Neuronal stem cell (in vitro differentiated cells): Measurements from ENCODE around the gene RNASE12.
"Not testable (repeated sequence)": the region's sequence is repeated elsewhere in the genome, so short reads cannot be mapped to it uniquely, and the experiment has no call there.

Experiments used
- DNase-seq: peaks from one replicate; pipeline ENCODE4 v3.0.0-alpha.2; 2013; ENCODE audit warnings: low spot score
- H2AFZ ChIP-seq: one replicate; pipeline ENCODE4 v1.6.1; 2013; ENCODE audit warnings: mild to moderate bottlenecking, low read length, inconsistent platforms
- H2AK5ac ChIP-seq: 2 replicates; pipeline ENCODE4 v1.6.1; 2013; ENCODE audit warnings: low read depth, mild to moderate bottlenecking, inconsistent platforms, low read length, moderate library complexity, mixed read lengths
- H2BK120ac ChIP-seq: 2 replicates; pipeline ENCODE4 v1.6.1; 2013; ENCODE audit warnings: low read depth, mild to moderate bottlenecking, inconsistent platforms, low read length, moderate library complexity, mixed read lengths
- H2BK12ac ChIP-seq: one replicate; pipeline ENCODE4 v1.6.1; 2013; ENCODE audit warnings: low read length, inconsistent platforms
- H2BK15ac ChIP-seq: 2 replicates; pipeline ENCODE4 v1.6.1; 2013; ENCODE audit warnings: mild to moderate bottlenecking, low read length, inconsistent platforms, mixed read lengths
- H2BK5ac ChIP-seq: one replicate; pipeline ENCODE4 v1.6.1; 2013; ENCODE audit warnings: inconsistent platforms, mild to moderate bottlenecking, low read length, moderate library complexity
- H3K14ac ChIP-seq: one replicate; pipeline ENCODE4 v1.6.1; 2013; ENCODE audit warnings: low read length, inconsistent platforms
- H3K18ac ChIP-seq: 2 replicates; pipeline ENCODE4 v1.6.1; 2013; ENCODE audit warnings: low read length, inconsistent platforms
- H3K23ac ChIP-seq: 2 replicates; pipeline ENCODE4 v1.6.1; 2013; ENCODE audit warnings: low read depth, mild to moderate bottlenecking, mixed read lengths, low read length, inconsistent platforms; ENCODE audit not compliant: poor library complexity
- H3K27ac ChIP-seq: replicated peaks from 3 replicates; pipeline ENCODE4 v1.5.1; 2013; ENCODE audit warnings: low read length, inconsistent platforms
- H3K27me3 ChIP-seq, 3 experiments: 2 replicates each; pipeline ENCODE4 v1.6.1; 2013; ENCODE audit warnings: low read length in 3 of 3, mild to moderate bottlenecking in 2 of 3, inconsistent platforms in 1 of 3, low read depth in 1 of 3, mixed read lengths in 1 of 3, moderate library complexity in 1 of 3; ENCODE audit not compliant: control insufficient read depth in 3 of 3, insufficient read depth in 3 of 3
- H3K36me3 ChIP-seq, 2 donors: replicated peaks in 1 of 2; 2 replicates each; pipeline ENCODE4 v1.6.1; 2013; ENCODE audit warnings: low read length in 2 of 2; ENCODE audit not compliant: control insufficient read depth in 2 of 2, insufficient read depth in 2 of 2
- H3K4ac ChIP-seq: 2 replicates; pipeline ENCODE4 v1.6.1; 2013; ENCODE audit warnings: inconsistent platforms, mild to moderate bottlenecking, low read length, moderate library complexity
- H3K4me1 ChIP-seq, 2 donors: 1 replicate in 1 of 2; 2 replicates in 1 of 2; pipeline ENCODE4 v1.6.1; 2013; ENCODE audit warnings: low read length in 2 of 2, low read depth in 1 of 2; ENCODE audit not compliant: control insufficient read depth in 2 of 2, insufficient read depth in 1 of 2
- H3K4me2 ChIP-seq: one replicate; pipeline ENCODE4 v1.6.1; 2013; ENCODE audit warnings: mild to moderate bottlenecking, low read length, inconsistent platforms; ENCODE audit not compliant: insufficient read depth, poor library complexity, severe bottlenecking
- H3K4me3 ChIP-seq, 2 donors: 2 replicates each; pipeline ENCODE4 v1.5.1; 2013; ENCODE audit warnings: low read length in 2 of 2, mild to moderate bottlenecking in 2 of 2, inconsistent platforms in 1 of 2, moderate library complexity in 1 of 2
- H3K79me1 ChIP-seq: one replicate; pipeline ENCODE4 v1.6.1; 2013; ENCODE audit warnings: low read depth, mild to moderate bottlenecking, inconsistent platforms, low read length, moderate library complexity
- H3K9ac ChIP-seq: one replicate; pipeline ENCODE4 v1.6.1; 2013; ENCODE audit warnings: mild to moderate bottlenecking, low read depth, low read length, inconsistent platforms; ENCODE audit not compliant: poor library complexity
- H3K9me3 ChIP-seq, 2 donors: replicated peaks in 1 of 2; 2 replicates each; pipeline versions ENCODE3 to v1.6.1; 2013; ENCODE audit warnings: low read length in 2 of 2, mild to moderate bottlenecking in 2 of 2, inconsistent platforms in 1 of 2, low read depth in 1 of 2, mixed read lengths in 1 of 2, moderate library complexity in 1 of 2; ENCODE audit not compliant: control insufficient read depth in 2 of 2, insufficient read depth in 1 of 2
- H4K8ac ChIP-seq: one replicate; pipeline ENCODE4 v1.6.1; 2013; ENCODE audit warnings: low read depth, mild to moderate bottlenecking, inconsistent platforms, low read length, moderate library complexity
- H4K91ac ChIP-seq: one replicate; pipeline ENCODE4 v1.6.1; 2013; ENCODE audit warnings: low read length, low read depth, mild to moderate bottlenecking, inconsistent platforms; ENCODE audit not compliant: poor library complexity
- WGBS, 2 donors: extraction: QIAGEN DNeasy Blood & Tissue Kit; methylation state at CpG; one replicate each; pipeline ENCODE4 v1.1.7; 2013; ENCODE audit warnings: missing lambda C conversion rate in 2 of 2, mixed read lengths in 1 of 2; ENCODE audit not compliant: insufficient read length in 2 of 2, insufficient replicate concordance in 1 of 2; ENCODE audit errors: extremely low coverage in 2 of 2; 5-methylcytosine and 5-hydroxymethylcytosine counted together

Gene RNASE12

DNA sequence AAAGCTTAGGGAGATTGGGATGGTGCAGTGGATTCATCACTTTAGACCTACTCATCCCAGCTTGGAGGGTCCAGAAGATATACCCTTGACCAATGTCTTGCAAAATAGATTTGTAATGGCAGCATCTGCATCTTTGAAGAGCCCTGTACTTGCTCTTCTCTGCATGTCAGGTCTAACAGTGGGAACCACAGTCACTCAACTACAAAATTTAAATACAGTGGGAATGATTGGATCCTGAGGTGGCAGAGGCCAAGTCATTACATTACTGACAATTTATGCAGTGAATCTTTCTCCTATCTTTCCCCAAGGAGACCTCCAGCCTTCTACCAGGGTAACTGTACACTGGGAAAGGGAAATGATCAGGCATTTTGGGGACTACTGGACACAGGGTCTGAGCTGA, 22.1 kb downstream of the RNASE12 start:
- no peak for DNase-seq
- no peaks in the 10 kb centered on the region for H3K36me3 ChIP-seq
- H3K27ac ChIP-seq = no peak overlapping the region
- no peak overlapping the region for H2AFZ ChIP-seq
- H3K14ac ChIP-seq = no peak overlapping the region
- no peak overlapping the region for H3K9ac ChIP-seq
- no peak overlapping the region for H3K4me2 ChIP-seq
- H3K27me3 ChIP-seq = no peaks in the 10 kb centered on the region
- no peak overlapping the region for H4K91ac ChIP-seq
- no peak overlapping the region for H3K4ac ChIP-seq
- no peaks in the 10 kb centered on the region for H3K79me1 ChIP-seq
- no peak overlapping the region for H3K4me3 ChIP-seq
- peaks cover 0 to 1% of the 10 kb centered on the region in 2 donors for H3K9me3 ChIP-seq
- H3K23ac ChIP-seq = no peak overlapping the region
- H3K18ac ChIP-seq = no peak overlapping the region
- H3K4me1 ChIP-seq = no peaks in the 10 kb centered on the region
- no peak overlapping the region for H2BK15ac ChIP-seq
- H2BK5ac ChIP-seq = no peak overlapping the region
- H2BK120ac ChIP-seq = no peak overlapping the region
- no peak overlapping the region for H2AK5ac ChIP-seq
- H2BK12ac ChIP-seq = no peak overlapping the region
- no peak overlapping the region for H4K8ac ChIP-seq

DNA sequence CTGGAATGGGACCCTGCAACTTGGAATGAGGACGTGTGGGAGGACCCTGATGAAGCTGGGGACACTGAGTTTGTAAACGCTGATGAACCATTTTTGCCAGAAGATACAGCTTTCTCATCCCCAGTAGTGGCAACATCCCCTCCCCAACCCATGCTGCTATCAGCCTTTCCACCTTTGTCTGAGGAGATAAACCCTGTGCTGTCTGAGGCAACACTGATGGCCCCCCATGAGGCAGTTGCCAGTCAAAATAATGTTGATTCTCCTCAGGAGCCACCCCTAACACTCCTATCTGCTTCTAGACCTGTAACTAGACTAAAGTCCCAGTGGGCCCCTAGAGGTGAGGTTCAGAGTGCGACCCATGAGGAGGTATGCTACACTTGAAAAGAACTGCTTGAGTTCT, 22.8 kb downstream of the RNASE12 start:
- no peak overlapping the region for H2AK5ac ChIP-seq
- no peak for DNase-seq
- no peak overlapping the region for H3K9ac ChIP-seq
- H3K4ac ChIP-seq = no peak overlapping the region
- H2BK12ac ChIP-seq = no peak overlapping the region
- H3K9me3 ChIP-seq = peaks cover 0 to 1% of the 10 kb centered on the region in 2 donors
- H4K91ac ChIP-seq = no peak overlapping the region
- no peaks in the 10 kb centered on the region for H3K27me3 ChIP-seq
- no peak overlapping the region for H3K4me3 ChIP-seq
- no peaks in the 10 kb centered on the region for H3K4me1 ChIP-seq
- no peak overlapping the region for H3K4me2 ChIP-seq
- no CpG with 5 or more reads among the region's 3 CpGs for WGBS, 2 donors
- no peak overlapping the region for H3K14ac ChIP-seq
- H4K8ac ChIP-seq = no peak overlapping the region
- no peak overlapping the region for H2BK15ac ChIP-seq
- no peak overlapping the region for H2BK120ac ChIP-seq
- no peak overlapping the region for H2BK5ac ChIP-seq
- H3K27ac ChIP-seq = no peak overlapping the region
- H2AFZ ChIP-seq = no peak overlapping the region
- H3K79me1 ChIP-seq = no peaks in the 10 kb centered on the region
- H3K23ac ChIP-seq = no peak overlapping the region
- H3K36me3 ChIP-seq = no peaks in the 10 kb centered on the region
- no peak overlapping the region for H3K18ac ChIP-seq

DNA sequence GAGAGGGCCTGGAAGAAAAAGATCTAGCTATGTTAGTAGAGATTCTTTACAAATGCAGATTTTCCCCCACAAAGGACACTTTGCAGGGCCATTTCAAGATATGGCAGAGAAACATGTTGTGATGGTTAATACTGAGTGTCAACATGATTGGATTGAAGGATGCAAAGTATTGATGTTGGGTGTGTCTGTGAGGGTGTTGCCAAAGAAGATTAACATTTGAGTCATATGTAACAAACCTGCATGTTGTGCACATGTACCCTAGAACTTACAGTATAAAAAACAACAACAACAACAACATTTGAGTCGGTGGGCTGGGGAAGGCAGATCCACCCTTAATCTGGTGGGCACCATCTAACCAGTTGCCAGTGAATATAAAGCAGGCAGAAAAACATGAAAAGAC, 24.0 kb downstream of the RNASE12 start:
- not testable (repeated sequence) for H2BK12ac ChIP-seq
- WGBS, 2 donors = no CpG with 5 or more reads among the region's 1 CpG

DNA sequence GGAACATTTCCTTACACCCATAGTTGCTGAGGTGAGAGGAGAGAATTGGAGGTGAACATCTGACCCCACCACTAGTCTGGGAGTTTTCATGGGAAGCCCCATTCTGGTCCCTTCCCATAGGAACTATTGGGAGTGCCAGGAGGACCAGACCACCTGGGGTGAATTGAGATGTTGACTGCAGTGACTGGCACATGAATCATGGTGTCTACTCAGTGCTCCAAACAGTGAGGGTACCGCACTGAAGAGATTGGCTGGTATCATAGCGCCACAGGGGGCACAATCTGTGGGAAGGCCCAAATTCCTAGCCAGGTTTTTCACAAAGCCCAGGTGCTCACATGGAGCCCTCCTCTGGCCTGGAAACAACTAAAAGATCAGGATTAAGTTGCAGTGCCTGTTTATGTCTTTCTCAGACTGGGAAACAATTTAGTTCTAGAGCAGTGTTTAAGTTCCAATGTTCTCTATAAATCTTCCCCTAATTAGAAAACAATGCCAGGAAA, 26.6 kb downstream of the RNASE12 start:
- H2AFZ ChIP-seq = no peak overlapping the region
- no peak overlapping the region for H3K9ac ChIP-seq
- DNase-seq = no peak
- no peak overlapping the region for H2BK12ac ChIP-seq
- no peak overlapping the region for H2AK5ac ChIP-seq
- H3K4me1 ChIP-seq = no peaks in the 10 kb centered on the region
- no peak overlapping the region for H3K27ac ChIP-seq
- H3K27me3 ChIP-seq = no peaks in the 10 kb centered on the region
- no peak overlapping the region for H3K4me2 ChIP-seq
- no peak overlapping the region for H2BK15ac ChIP-seq
- H3K23ac ChIP-seq = no peak overlapping the region
- H3K36me3 ChIP-seq = no peaks in the 10 kb centered on the region
- no peak overlapping the region for H4K8ac ChIP-seq
- no CpG with 5 or more reads among the region's 2 CpGs for WGBS, 2 donors
- H3K18ac ChIP-seq = no peak overlapping the region
- no peak overlapping the region for H3K4me3 ChIP-seq
- H4K91ac ChIP-seq = no peak overlapping the region
- peaks cover 0 to 1% of the 10 kb centered on the region in 2 donors for H3K9me3 ChIP-seq
- H2BK120ac ChIP-seq = no peak overlapping the region
- no peak overlapping the region for H3K4ac ChIP-seq
- no peak overlapping the region for H2BK5ac ChIP-seq
- no peaks in the 10 kb centered on the region for H3K79me1 ChIP-seq
- no peak overlapping the region for H3K14ac ChIP-seq

More for the DNA sequence above, 24.0 kb downstream of the RNASE12 start:
- not testable (repeated sequence) for H3K4me3 ChIP-seq, H3K27me3 ChIP-seq, H3K14ac ChIP-seq, H4K91ac ChIP-seq, H3K4me2 ChIP-seq, H3K4ac ChIP-seq, H3K18ac ChIP-seq, H3K79me1 ChIP-seq, H2BK120ac ChIP-seq, DNase-seq, H3K9ac ChIP-seq, H3K4me1 ChIP-seq, H4K8ac ChIP-seq, H3K9me3 ChIP-seq, H2BK15ac ChIP-seq, H2AK5ac ChIP-seq, H3K27ac ChIP-seq, H3K36me3 ChIP-seq, H3K23ac ChIP-seq, H2AFZ ChIP-seq, H2BK5ac ChIP-seq
